GM21515 (cell line): ENCODE results near the gene MASP1.

Experiments
- ATAC-seq: cut with Tn5 transposase; IDR thresholded peaks from one replicate; pipeline ENCODE4 v1.9.1; 2021; ENCODE audit not compliant: unreplicated experiment

Gene MASP1

DNA sequence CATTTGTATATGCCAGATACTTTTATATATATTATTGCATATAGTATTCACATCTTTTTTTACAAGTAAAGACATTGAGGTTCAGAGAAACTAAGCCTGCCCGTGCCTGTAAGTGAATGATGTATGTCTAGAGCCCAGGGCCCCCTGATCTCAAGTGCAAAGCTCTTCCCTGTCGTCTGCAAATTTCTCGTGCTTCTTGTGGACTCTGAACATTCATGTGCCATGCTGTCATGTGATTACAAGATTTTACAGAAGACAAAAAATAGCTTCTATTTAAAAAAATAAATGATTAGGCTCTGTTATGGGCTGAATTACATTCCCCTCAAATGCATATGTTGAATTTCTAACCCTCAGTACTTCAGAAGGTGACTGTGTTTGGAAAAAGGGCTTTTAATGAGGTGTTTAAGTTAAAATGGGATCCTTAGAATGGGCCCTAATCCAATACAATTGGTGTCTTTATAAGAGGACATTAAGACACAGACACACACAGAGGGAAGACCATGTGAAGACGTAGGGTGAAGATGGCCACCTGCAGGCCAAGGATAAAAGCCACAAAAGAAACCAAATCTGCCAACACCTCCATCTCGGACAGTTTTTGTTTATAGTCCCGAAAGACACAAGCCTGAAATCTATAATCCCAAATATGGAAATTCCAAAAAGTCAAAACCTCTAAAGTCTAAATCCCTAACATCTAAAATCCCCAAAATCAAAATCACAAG, 3.9 kb upstream of the MASP1 start:
- ATAC-seq: no peak

- no peak for ATAC-seq
Observed at GRCh38 chr3:187293516-187294430, 2.2 kb upstream of the MASP1 start.

DNA sequence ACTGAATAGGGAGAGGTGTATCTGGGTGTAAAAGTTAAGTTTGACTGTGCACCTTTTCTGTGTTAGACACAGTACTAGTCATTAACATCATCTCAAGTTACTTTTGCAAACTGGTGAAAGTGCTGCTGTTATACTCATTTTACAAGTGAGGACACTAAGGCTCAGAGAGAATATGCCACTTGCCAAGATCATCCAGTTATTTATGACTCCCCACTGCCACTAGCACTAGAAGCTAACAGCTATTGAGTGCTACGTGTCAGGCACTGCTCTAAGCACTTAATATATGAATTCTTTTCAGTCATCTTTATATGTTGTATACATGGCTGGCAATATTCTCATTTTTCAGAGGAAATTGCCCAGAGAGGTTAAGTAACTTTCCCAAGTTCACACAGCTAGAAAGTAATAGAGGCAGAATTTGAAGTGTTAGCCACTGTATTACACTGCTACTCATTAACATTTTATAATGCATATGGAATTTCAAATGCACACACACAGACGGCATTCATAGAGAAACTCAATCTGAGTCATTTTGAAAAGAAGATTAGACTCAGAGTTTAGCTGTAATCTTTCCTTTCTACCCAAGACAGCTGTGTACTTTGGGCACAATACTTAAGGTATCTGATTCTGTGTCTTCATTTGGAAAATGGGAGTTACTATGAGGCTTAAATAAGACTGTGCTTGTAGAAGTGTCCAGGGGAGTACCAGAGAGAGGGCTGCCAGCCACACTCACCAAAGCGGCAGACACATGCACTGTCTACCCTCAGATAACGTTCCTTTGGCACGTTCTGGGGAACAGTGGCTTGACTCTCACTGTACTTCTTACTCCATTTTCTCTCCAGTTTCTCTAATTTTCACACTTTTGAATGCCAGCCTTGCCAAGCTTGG, 1.3 kb upstream of the MASP1 start:
- no peak for ATAC-seq

DNA sequence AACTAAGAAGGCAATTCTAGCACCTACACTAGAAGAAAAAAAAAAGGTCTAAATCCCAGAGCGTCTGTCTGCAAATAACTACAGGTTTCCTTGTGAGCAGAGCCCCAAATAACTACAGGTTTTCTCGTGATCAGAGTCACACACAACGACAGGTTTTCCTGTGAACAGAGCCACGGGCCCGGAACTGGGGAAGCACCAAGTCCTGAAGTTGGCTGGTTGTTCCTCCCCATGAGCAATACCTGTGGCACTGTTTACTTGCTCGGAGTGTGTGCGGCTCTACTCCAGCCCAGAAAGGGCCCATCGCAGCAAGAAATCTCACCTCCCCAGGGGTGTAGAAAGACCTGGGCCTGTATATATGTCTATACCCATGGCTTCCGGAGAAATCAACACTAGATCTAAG, 644 bp upstream of the MASP1 start:
- no peak for ATAC-seq

- ATAC-seq: no peak
Observed at GRCh38 chr3:187291001-187291511, 481 bp downstream of the MASP1 start.

DNA sequence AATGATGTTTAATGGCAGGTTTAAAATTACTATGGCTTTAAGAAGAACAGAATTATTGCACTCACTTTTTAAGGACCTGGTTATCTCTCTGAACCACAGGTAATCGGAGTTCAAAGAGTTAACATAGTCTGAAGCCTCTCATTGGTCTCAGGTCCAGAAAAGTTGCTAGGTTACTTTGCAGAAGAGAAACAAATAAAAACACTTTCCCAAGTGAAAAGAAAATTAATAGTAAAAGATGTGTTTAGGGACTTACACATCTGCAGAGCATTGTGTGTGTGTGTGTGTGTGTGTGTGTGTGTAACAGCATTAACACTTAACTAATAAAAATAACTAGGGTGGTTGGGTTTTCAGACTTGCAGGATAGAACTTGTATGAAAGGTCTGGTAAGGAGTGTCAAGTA, 1.0 kb downstream of the MASP1 start:
- ATAC-seq: no peak

GRCh38 chr3:187288855-187289605, 2.5 kb downstream of the MASP1 start:
- no peak for ATAC-seq

DNA sequence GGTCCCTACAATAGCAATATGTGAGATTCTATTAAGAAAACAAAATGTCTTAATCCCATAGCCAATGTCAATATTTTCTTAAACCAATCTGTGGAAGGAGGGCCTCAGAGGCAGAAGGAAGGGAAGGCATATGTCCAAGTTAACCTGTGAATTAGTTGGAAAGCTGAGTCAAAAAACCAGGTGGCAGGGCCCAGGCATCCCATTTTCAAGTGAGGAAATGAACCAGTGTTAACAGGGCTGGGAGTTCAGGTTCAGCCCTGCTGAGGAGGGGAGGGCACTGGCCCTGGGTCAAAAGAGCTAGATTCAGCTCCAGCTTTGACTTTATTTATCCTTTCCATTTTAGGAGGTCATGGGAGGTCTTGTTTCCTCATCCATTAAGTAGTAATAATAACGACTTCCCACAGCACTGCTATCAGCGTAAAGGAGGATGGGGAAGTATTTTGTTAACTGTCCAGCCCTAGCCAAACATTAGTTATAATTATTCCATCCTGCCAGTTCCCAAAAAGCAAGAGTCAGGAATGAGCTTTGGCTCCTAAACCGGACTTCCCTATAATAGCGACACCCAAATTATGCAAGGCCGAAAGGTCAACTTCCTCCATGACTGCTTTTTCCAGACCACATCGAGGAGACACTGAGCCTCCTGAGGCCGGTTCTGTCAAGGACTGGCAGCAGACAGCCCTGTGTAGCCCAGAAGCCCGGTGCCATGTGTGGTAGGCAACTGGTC, 3.2 kb downstream of the MASP1 start:
- no peak for ATAC-seq

GRCh38 chr3:187287256-187287655, 4.3 kb downstream of the MASP1 start:
- no peak for ATAC-seq

- no peak for ATAC-seq
Observed at GRCh38 chr3:187286467-187287059, 5.0 kb downstream of the MASP1 start.

DNA sequence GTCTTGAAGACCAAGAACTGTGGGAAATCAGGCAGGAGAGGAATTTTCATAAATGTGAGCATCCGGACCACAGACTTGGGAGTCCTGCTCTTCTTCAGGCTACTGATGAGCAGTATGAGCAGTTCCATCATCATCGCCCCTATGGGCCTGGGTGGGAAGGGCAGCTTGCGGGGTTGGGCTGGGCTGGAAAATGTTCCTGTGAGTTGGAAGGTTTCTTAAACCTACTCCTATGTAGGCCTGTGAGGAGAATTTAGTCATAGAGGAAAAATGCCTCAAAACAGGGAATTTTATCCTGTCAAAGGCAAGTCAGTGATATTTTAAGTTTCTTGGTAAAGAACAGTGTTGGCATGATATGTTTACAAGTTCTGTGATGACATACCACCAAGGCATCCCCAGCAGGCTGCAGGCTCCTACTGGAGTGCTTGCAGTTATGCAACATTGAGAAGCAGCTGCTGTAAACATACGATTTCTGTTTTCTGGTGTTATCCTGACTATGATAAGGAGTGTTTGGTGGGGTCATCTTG, 10.3 kb downstream of the MASP1 start:
- no peak for ATAC-seq

DNA sequence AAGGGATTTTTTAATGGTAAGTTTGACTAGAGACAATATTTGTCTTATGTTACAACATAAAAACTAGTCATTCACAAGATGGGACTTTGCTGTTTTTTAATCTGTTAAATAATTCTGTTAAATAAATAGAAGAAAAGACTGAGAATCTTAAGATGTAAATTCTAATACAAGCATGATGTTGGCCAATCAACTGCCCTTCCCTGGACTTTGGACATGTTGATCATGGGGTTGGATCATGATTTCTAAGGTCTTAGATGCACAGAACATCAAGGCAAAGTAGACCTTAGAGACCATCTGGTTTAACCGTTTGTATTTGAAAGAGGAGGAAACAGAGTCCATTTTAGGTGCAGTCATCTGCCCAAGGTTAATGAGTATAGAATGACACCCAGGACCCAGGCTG, 10.9 kb downstream of the MASP1 start:
- no peak for ATAC-seq

DNA sequence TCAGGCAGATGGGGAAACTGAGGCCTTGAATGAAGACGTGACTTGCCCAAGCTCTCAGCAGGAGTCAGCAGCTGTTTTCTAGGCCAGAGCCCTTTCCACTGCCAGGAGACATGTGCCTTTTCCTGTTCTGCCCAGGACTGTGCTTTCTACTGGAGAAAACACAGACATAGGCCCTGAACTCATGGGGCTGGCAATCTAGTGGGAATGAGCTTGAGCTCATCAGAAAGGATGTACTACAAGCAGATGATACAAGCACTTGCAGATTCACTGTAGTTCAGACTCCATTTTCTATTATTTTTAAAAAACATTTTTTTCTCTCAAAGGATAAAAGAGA, 14.4 kb downstream of the MASP1 start:
- ATAC-seq: no peak

- no peak for ATAC-seq
Observed at GRCh38 chr3:187276397-187277128, 15.0 kb downstream of the MASP1 start.

- no peak for ATAC-seq
Observed at GRCh38 chr3:187274977-187275338, 16.6 kb downstream of the MASP1 start.

- ATAC-seq: no peak
Observed at GRCh38 chr3:187274315-187274976, 17.1 kb downstream of the MASP1 start.

DNA sequence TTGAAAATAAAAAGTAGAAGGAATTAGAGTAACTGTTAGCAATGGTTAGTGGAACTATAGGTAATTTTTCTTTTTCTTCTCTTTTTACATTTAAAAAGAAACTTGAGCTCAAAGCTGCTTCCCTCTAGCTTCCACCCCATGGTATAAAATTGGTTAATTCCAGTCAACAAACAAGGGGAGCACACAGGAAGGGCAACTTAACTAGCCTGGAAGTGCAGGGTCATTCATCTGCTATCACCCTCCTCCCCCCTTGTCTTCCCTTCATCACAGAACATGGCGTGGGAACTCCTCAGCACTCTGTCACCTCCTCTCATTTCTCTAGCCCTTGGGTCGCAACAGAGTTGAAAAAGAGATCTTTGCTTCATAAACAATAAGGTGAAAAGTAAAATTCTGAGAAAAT, 20.0 kb downstream of the MASP1 start:
- ATAC-seq: no peak

DNA sequence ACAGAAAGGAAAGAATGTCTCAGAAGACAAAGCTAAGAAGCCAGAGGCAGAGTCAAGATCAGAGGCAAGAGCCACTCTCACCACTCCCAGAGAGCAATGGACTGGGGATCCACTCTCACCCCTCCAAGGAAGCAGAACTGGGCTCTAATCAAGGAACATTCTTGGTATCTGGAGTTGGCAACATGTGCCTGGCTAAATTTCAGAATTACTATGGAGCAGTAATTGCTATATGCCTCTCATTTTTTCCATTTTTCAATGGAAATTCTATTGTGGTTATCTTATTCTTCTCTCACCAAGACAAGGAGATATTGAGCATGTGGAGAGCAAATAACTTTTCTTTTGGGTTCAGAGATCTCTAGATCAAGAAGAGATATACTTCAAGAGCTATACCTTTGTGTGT, 22.1 kb downstream of the MASP1 start:
- ATAC-seq: no peak
